MCF 10A (cell line): ENCODE measurements around the gene TMEM59L. TPM values are rescaled to one million over a fixed set of nuclear protein-coding genes. Genes with fewer than 3 reads are reported as not detected.

Experiments
- BruUV-seq: library from RNA; stranded (reverse); fragments of 400-500 nt; replicated peaks from 2 replicates; lab custom pipeline; 2021; lab: Mats Ljungman, UMichigan
- CTCF ChIA-PET: fragments of 300-600 bp; sonication (Branson Sonifier 250); formaldehyde crosslinking; extraction: SDS; loops from one replicate; lab custom pipeline; 2021; ENCODE audit warnings: antibody characterized with exemption, inconsistent platforms; lab: Yijun Ruan, JAX
- POLR2A ChIA-PET: fragments of 300-600, 350-650 bp; sonication (Branson Sonifier 250); formaldehyde crosslinking; extraction: SDS; loops from one replicate; lab custom pipeline; 2020; ENCODE audit warnings: antibody characterized with exemption, inconsistent platforms; lab: Yijun Ruan, JAX
- DNase-seq: peaks from one replicate; pipeline ENCODE4 v3.0.0-alpha.2; 2018; ENCODE audit not compliant: unreplicated experiment
- H3K27ac Mint-ChIP-seq: one replicate; pipeline ENCODE4 v1.8.0; 2022; ENCODE audit warnings: mild to moderate bottlenecking, low read depth, mixed read lengths; ENCODE audit not compliant: unreplicated experiment
- H3K27me3 Mint-ChIP-seq: one replicate; pipeline ENCODE4 v1.8.0; 2022; ENCODE audit warnings: mixed read lengths; ENCODE audit not compliant: insufficient read depth, unreplicated experiment
- H3K36me3 Mint-ChIP-seq: one replicate; pipeline ENCODE4 v1.8.0; 2022; ENCODE audit warnings: mild to moderate bottlenecking, moderate library complexity, mixed read lengths; ENCODE audit not compliant: insufficient read depth, unreplicated experiment
- H3K4me1 Mint-ChIP-seq: one replicate; pipeline ENCODE4 v1.8.0; 2022; ENCODE audit warnings: mixed read lengths; ENCODE audit not compliant: insufficient read depth, unreplicated experiment
- H3K4me3 Mint-ChIP-seq: one replicate; pipeline ENCODE4 v1.8.0; 2022; ENCODE audit warnings: mild to moderate bottlenecking, moderate library complexity, mixed read lengths; ENCODE audit not compliant: unreplicated experiment
- H3K9me3 Mint-ChIP-seq: one replicate; pipeline ENCODE4 v1.8.0; 2022; ENCODE audit warnings: mixed read lengths; ENCODE audit not compliant: unreplicated experiment
- CTCF ChIP-seq: fragments of 200-600 bp; IDR thresholded peaks from one replicate; pipeline ENCODE4 v1.8.0; 2022; ENCODE audit warnings: antibody characterized with exemption, mild to moderate bottlenecking; ENCODE audit not compliant: unreplicated experiment
- intact Hi-C: fragments of 100-400 bp; cut with micrococcal nuclease; formaldehyde crosslinking; loops from 2 replicates; pipeline ENCODE4 v1.14.1; 2022
- total RNA-seq: library from RNA; stranded (reverse); gene quantifications from 2 replicates; pipeline ENCODE4 v1.2.3, GENCODE V29; 2022

The TMEM59L gene
- total RNA-seq, 1 experiment from 2014 or later: 0.33 TPM

GRCh38 chr19:18617562-18617961, 4.9 kb downstream of the TMEM59L start:
- Mint-ChIP-seq H3K4me1 (peaks cover under 1% of the 10 kb centered on the region), H3K9me3 (no peaks in the 10 kb centered on the region), H3K4me3 (no peak overlapping the region), H3K27me3 (peaks cover 29% of the 10 kb centered on the region), H3K27ac (no peak overlapping the region), H3K36me3 (no peaks in the 10 kb centered on the region)
- POLR2A ChIA-PET: no interaction called here
- CTCF ChIA-PET: no interaction called here
- no peak for DNase-seq
- intact Hi-C loops: no loop called here
- no TSS peak for BruUV-seq
- TF ChIP-seq CTCF: no peak

GRCh38 chr19:18618236-18618635, 5.6 kb downstream of the TMEM59L start:
- Mint-ChIP-seq H3K27me3 (peaks cover 22% of the 10 kb centered on the region), H3K9me3 (no peaks in the 10 kb centered on the region), H3K4me1 (no peaks in the 10 kb centered on the region), H3K36me3 (no peaks in the 10 kb centered on the region), H3K27ac (no peak overlapping the region), H3K4me3 (no peak overlapping the region)
- no peak for DNase-seq
- ChIA-PET CTCF (no interaction called here), POLR2A (interaction anchor here (0.8 kb wide), 1 partner anchor 10 kb away, joined by 3 read pairs; no protein-coding TSS in a partner anchor)
- BruUV-seq: no TSS peak
- TF ChIP-seq CTCF: no peak
- intact Hi-C loops: no loop called here

DNA sequence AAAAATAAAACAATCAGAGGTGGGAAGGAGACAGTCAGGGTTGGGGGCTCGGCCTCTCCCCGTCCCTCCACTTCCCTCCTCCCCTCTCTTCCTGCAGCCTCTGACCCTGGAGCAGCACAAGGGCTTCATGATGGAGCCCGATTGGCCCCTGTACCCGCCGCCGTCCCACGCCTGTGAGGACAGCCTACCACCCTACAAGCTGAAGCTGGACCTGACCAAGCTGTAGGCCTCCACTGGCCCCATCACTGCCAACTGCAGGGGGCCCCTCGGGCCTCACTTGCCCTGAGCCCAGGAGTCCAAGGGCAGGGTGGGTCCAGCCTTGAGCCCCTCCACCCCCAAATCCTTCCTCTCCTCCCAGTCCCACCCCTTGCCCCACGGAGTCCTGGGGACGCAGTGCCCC, 7.6 kb downstream of the TMEM59L start:
- H3K9me3 Mint-ChIP-seq: no peaks in the 10 kb centered on the region
- intact Hi-C loops: no loop called here
- no TSS peak for BruUV-seq
- H3K4me3 Mint-ChIP-seq: no peak overlapping the region
- POLR2A ChIA-PET: interaction anchor here (0.7 kb wide), 1 partner anchor 200 kb away, joined by 3 read pairs; no protein-coding TSS in a partner anchor
- CTCF ChIA-PET: interaction anchor here (0.6 to 0.7 kb wide), 2 partner anchors 27 to 235 kb away, joined by 3 read pairs; no protein-coding TSS in a partner anchor
- no peak for TF ChIP-seq CTCF
- DNase-seq: no peak
- no peak overlapping the region for H3K27ac Mint-ChIP-seq
- H3K27me3 Mint-ChIP-seq: peaks cover 1% of the 10 kb centered on the region
- H3K4me1 Mint-ChIP-seq: no peaks in the 10 kb centered on the region
- H3K36me3 Mint-ChIP-seq: no peaks in the 10 kb centered on the region

GRCh38 chr19:18620902-18621301, 8.2 kb downstream of the TMEM59L start:
- CTCF ChIA-PET: interaction anchor here (0.6 kb wide), 1 partner anchor 28 kb away, joined by 3 read pairs; no protein-coding TSS in a partner anchor
- POLR2A ChIA-PET: no interaction called here
- Mint-ChIP-seq H3K36me3 (no peaks in the 10 kb centered on the region), H3K27ac (no peak overlapping the region), H3K4me1 (no peaks in the 10 kb centered on the region), H3K4me3 (no peak overlapping the region), H3K9me3 (no peaks in the 10 kb centered on the region), H3K27me3 (no peaks in the 10 kb centered on the region)
- no TSS peak for BruUV-seq
- intact Hi-C loops: no loop called here
- no peak for DNase-seq
- TF ChIP-seq CTCF: no peak
